Measurements from ENCODE around the gene TMC5.

Gene TMC5

GRCh38 chr16:19505600-19506303, 88.1 kb downstream of the TMC5 start:
- no peak for DNase-seq

GRCh38 chr16:19506965-19507364, 89.3 kb downstream of the TMC5 start:
- DNase-seq = no peak

GRCh38 chr16:19507867-19508266, 90.2 kb downstream of the TMC5 start:
- no peak for DNase-seq

- no peak for DNase-seq
These were observed 94.6 kb downstream of the TMC5 start for GRCh38 chr16:19512297-19512696.

- DNase-seq = no peak
These were observed 95.8 kb downstream of the TMC5 start for GRCh38 chr16:19513377-19514053.

GRCh38 chr16:19515757-19516156, 98.1 kb downstream of the TMC5 start:
- DNase-seq = no peak

- DNase-seq = no peak
These were observed 99.9 kb downstream of the TMC5 start for GRCh38 chr16:19517424-19518089.

GRCh38 chr16:19518388-19518787, 100.7 kb downstream of the TMC5 start:
- no peak for DNase-seq

GRCh38 chr16:19520861-19521331, 103.2 kb downstream of the TMC5 start:
- DNase-seq = no peak

GRCh38 chr16:19521471-19522396, 104.1 kb downstream of the TMC5 start, which contains the start of gene GDE1:
TSS of gene GDE1 (minus strand) at chr16:19522098. CDS start at chr16:19521964, 134 bp downstream.
- peak; percentile 97 for DNase-seq

GRCh38 chr16:19522397-19522732, 104.7 kb downstream of the TMC5 start:
- no peak for DNase-seq

GRCh38 chr16:19522760-19523159, 105.1 kb downstream of the TMC5 start:
- no peak for DNase-seq

- no peak for DNase-seq
These were observed 105.5 kb downstream of the TMC5 start for GRCh38 chr16:19523184-19523558.

GRCh38 chr16:19523559-19524355, 106.1 kb downstream of the TMC5 start, which contains the start of gene CCP110:
TSS of gene CCP110 (plus strand) at chr16:19523942. CDS start at chr16:19527882, 3,940 bp downstream.
- peak; percentile 82 for DNase-seq

GRCh38 chr16:19524356-19524615, 106.6 kb downstream of the TMC5 start:
- no peak for DNase-seq

- DNase-seq = peak; percentile 65
These were observed 107.1 kb downstream of the TMC5 start for GRCh38 chr16:19524616-19525384.

- no peak for DNase-seq
These were observed 107.7 kb downstream of the TMC5 start for GRCh38 chr16:19525385-19525723.

- DNase-seq = no peak
These were observed 109.5 kb downstream of the TMC5 start for GRCh38 chr16:19527161-19527560.

GRCh38 chr16:19528666-19529065, 111.0 kb downstream of the TMC5 start:
- no peak for DNase-seq

GRCh38 chr16:19532601-19533000, 114.9 kb downstream of the TMC5 start:
- no peak for DNase-seq

Data from right kidney (tissue), 1 donor.